GM23338 (cell line): ENCODE data around the gene ZHX3. TPM values are rescaled to one million over a fixed set of nuclear protein-coding genes. Genes with fewer than 3 reads are reported as not detected.

Experiments used
- ATAC-seq: fragments of 200-7000 bp; cut with Tn5 transposase; 3 replicates; pipeline ENCODE4 v1.9.1; 2020
- DNase-seq: peaks from one replicate; pipeline ENCODE4 v3.0.0-alpha.2; 2015; ENCODE audit warnings: low spot score
- H2AFZ ChIP-seq: fragments of 200-600 bp; sonication (generic); 2 replicates; pipeline ENCODE4 v1.8.0; 2016; ENCODE audit warnings: antibody characterized with exemption, mild to moderate bottlenecking, moderate library complexity
- H3F3A ChIP-seq: fragments of 200-600 bp; sonication (generic); replicated peaks from 2 replicates; pipeline ENCODE4 v1.8.0; 2017; ENCODE audit warnings: antibody characterized with exemption, mixed run types, low read depth
- H3K27ac ChIP-seq: fragments of 200-600 bp; sonication (generic); 2 replicates; pipeline ENCODE4 v1.6.1; 2016; ENCODE audit warnings: low read depth
- H3K27me3 ChIP-seq: fragments of 200-600 bp; sonication (generic); 2 replicates; pipeline ENCODE4 v1.8.0; 2016; ENCODE audit warnings: mild to moderate bottlenecking, mixed run types, moderate library complexity; ENCODE audit not compliant: insufficient read depth
- H3K36me3 ChIP-seq: fragments of 200-600 bp; sonication (generic); 2 replicates; pipeline ENCODE4 v1.8.0; 2016; ENCODE audit warnings: mild to moderate bottlenecking; ENCODE audit not compliant: insufficient read depth
- H3K4me1 ChIP-seq: fragments of 200-600 bp; sonication (generic); 2 replicates; pipeline ENCODE4 v1.8.0; 2016; ENCODE audit warnings: mild to moderate bottlenecking, moderate library complexity; ENCODE audit not compliant: insufficient read depth
- H3K4me2 ChIP-seq: fragments of 200-600 bp; sonication (generic); 2 replicates; pipeline ENCODE4 v1.7.1; 2017; ENCODE audit warnings: mixed run types
- H3K4me3 ChIP-seq: fragments of 200-600 bp; sonication (generic); 2 replicates; pipeline ENCODE4 v1.6.1; 2016; ENCODE audit warnings: mixed run types
- H3K79me2 ChIP-seq: fragments of 200-600 bp; sonication (generic); replicated peaks from 2 replicates; pipeline ENCODE4 v1.8.0; 2017; ENCODE audit warnings: mild to moderate bottlenecking; ENCODE audit not compliant: insufficient read depth
- H3K9me2 ChIP-seq: fragments of 200-600 bp; sonication (generic); 2 replicates; pipeline ENCODE4 v1.8.0; 2017; ENCODE audit not compliant: insufficient read depth
- H4K20me1 ChIP-seq: fragments of 200-600 bp; sonication (generic); replicated peaks from 2 replicates; pipeline ENCODE4 v1.8.0; 2017; ENCODE audit warnings: mild to moderate bottlenecking; ENCODE audit not compliant: insufficient read depth
- H3K27ac Mint-ChIP-seq: 2 replicates; pipeline ENCODE4 v1.8.0; 2020; ENCODE audit warnings: inconsistent platforms, mild to moderate bottlenecking, moderate library complexity, mixed read lengths
- H3K27me3 Mint-ChIP-seq: 3 replicates; pipeline ENCODE4 v1.8.0; 2022; ENCODE audit warnings: low read depth, mild to moderate bottlenecking, moderate library complexity, mixed read lengths, inconsistent platforms; ENCODE audit not compliant: insufficient read depth, poor library complexity
- H3K36me3 Mint-ChIP-seq: 3 replicates; pipeline ENCODE4 v1.8.0; 2021; ENCODE audit warnings: low read depth, mild to moderate bottlenecking, inconsistent platforms, moderate library complexity, mixed read lengths
- H3K4me1 Mint-ChIP-seq: 3 replicates; pipeline ENCODE4 v1.8.0; 2020; ENCODE audit warnings: mild to moderate bottlenecking, inconsistent platforms, mixed read lengths
- H3K4me3 Mint-ChIP-seq: 3 replicates; pipeline ENCODE4 v1.8.0; 2021; ENCODE audit warnings: moderate library complexity, mild to moderate bottlenecking, inconsistent platforms, mixed read lengths
- H3K9me3 Mint-ChIP-seq: 3 replicates; pipeline ENCODE4 v1.8.0; 2020; ENCODE audit warnings: moderate library complexity, mild to moderate bottlenecking, inconsistent platforms, mixed read lengths
- CREB1 ChIP-seq: fragments of 250-450 bp; sonication (Bioruptor Pico); IDR thresholded peaks from 2 replicates; pipeline ENCODE4 v1.5.0; 2020; ENCODE audit warnings: low read depth, mild to moderate bottlenecking, moderate library complexity
- CTCF ChIP-seq, 2 experiments: fragments of 200-600 bp in 1 of 2; sonication (generic) in 1 of 2; conservative IDR thresholded peaks; 2 replicates each; pipeline versions ENCODE4 v1.5.1 to v1.6.1; 2016 to 2017; ENCODE audit warnings: antibody characterized with exemption in 2 of 2, low read depth in 2 of 2, mild to moderate bottlenecking in 2 of 2, moderate library complexity in 1 of 2
- ETS1 ChIP-seq: IDR thresholded peaks from 2 replicates; pipeline ENCODE4 v1.6.1; 2016; ENCODE audit warnings: antibody characterized with exemption
- EZH2 ChIP-seq: fragments of 200-600 bp; sonication (generic); IDR thresholded peaks from one replicate; pipeline ENCODE4 v1.8.0; 2017; ENCODE audit warnings: antibody characterized with exemption, mild to moderate bottlenecking, low read depth; ENCODE audit not compliant: unreplicated experiment
- EZH2phosphoT487 ChIP-seq: fragments of 200-600 bp; sonication (generic); IDR thresholded peaks from one replicate; pipeline ENCODE4 v1.8.1; 2018; ENCODE audit warnings: antibody characterized with exemption; ENCODE audit not compliant: unreplicated experiment
- JUNB ChIP-seq: IDR thresholded peaks from one replicate; pipeline ENCODE4 v1.6.1; 2016; ENCODE audit warnings: antibody characterized with exemption; ENCODE audit not compliant: unreplicated experiment
- NANOG ChIP-seq: IDR thresholded peaks from 2 replicates; pipeline ENCODE4 v1.6.1; 2016; ENCODE audit warnings: antibody characterized with exemption, borderline replicate concordance
- POLR2AphosphoS5 ChIP-seq: IDR thresholded peaks from 2 replicates; pipeline ENCODE4 v1.6.1; 2016; ENCODE audit warnings: antibody characterized with exemption, low read depth
- REST ChIP-seq: IDR thresholded peaks from one replicate; pipeline ENCODE4 v1.6.1; 2018; ENCODE audit warnings: antibody characterized with exemption; ENCODE audit not compliant: unreplicated experiment
- STAT1 ChIP-seq: IDR thresholded peaks from one replicate; pipeline ENCODE4 v1.6.1; 2016; ENCODE audit warnings: antibody characterized with exemption; ENCODE audit not compliant: unreplicated experiment
- ZNF114 ChIP-seq: fragments of 250-450 bp; sonication (Bioruptor Pico); IDR thresholded peaks from 2 replicates; pipeline ENCODE4 v1.5.0; 2020; ENCODE audit warnings: mild to moderate bottlenecking, moderate library complexity
- ZNF331 ChIP-seq: fragments of 250-450 bp; sonication (Bioruptor Pico); IDR thresholded peaks from 2 replicates; pipeline ENCODE4 v1.5.0; 2020; ENCODE audit warnings: low read depth, mild to moderate bottlenecking, moderate library complexity
- ZNF462 ChIP-seq: fragments of 250-450 bp; sonication (Bioruptor Pico); IDR thresholded peaks from 2 replicates; pipeline ENCODE4 v1.5.0; 2020; ENCODE audit warnings: mild to moderate bottlenecking, moderate library complexity
- polyA plus RNA-seq: library from polyadenylated mRNA; unstranded; fragments of >200 nt; fragmentation: Nextera tagmentation; extraction: Ambion mirVana; gene quantifications from 2 replicates; pipeline ENCODE4 v1.2.1, GENCODE V29; 2016
- total RNA-seq: library from RNA; depleted of rRNA; stranded (reverse); fragments of >200 nt; shearing (Covaris generic); gene quantifications from 2 replicates; pipeline ENCODE4 v1.2.3, GENCODE V29; 2014

ZHX3 gene
- total and polyA plus RNA-seq, 2 experiments from 2014 or later, result 1.7 to 2.8 TPM

- TF ChIP-seq CTCF (conservative IDR thresholded peaks at IDR 0.05; ENCODE audit: low read depth in 2 of 2) (no peak), JUNB (no peak), POLR2AphosphoS5 (no peak), CREB1 (CRISPR knock-in tag) (no peak), REST (no peak), ZNF331 (CRISPR knock-in tag) (no peak), STAT1 (no peak), ETS1 (no peak), ZNF114 (no peak)
Observed at GRCh38 chr20:41218466-41218865, 99.1 kb downstream of the ZHX3 start (continued).

GRCh38 chr20:41217422-41217821 is 100.1 kb downstream of the ZHX3 start:
- H4K20me1 ChIP-seq, result no peaks in the 10 kb centered on the region
- H3K4me1 ChIP-seq, result no peaks in the 10 kb centered on the region
- no peaks in the 10 kb centered on the region for H3F3A ChIP-seq
- H3K27ac ChIP-seq, result no peak overlapping the region
- no peak overlapping the region for H3K4me3 ChIP-seq
- DNase-seq (no peak), ATAC-seq (no peak)
- H3K9me2 ChIP-seq, result no peaks in the 10 kb centered on the region
- no peaks in the 10 kb centered on the region for H3K4me1 Mint-ChIP-seq
- H3K27ac Mint-ChIP-seq, result no peak overlapping the region
- H2AFZ ChIP-seq, result no peak overlapping the region
- H3K4me2 ChIP-seq, result no peak overlapping the region
- H3K9me3 Mint-ChIP-seq, result no peaks in the 10 kb centered on the region
- no peaks in the 10 kb centered on the region for H3K27me3 ChIP-seq
- H3K4me3 Mint-ChIP-seq, result no peak overlapping the region
- no peaks in the 10 kb centered on the region for H3K36me3 ChIP-seq
- no peaks in the 10 kb centered on the region for H3K36me3 Mint-ChIP-seq
- no peaks in the 10 kb centered on the region for H3K79me2 ChIP-seq
- no peaks in the 10 kb centered on the region for H3K27me3 Mint-ChIP-seq
- TF ChIP-seq ZNF331 (CRISPR knock-in tag) (no peak), ZNF462 (CRISPR knock-in tag) (no peak), EZH2phosphoT487 (no peak), NANOG (no peak), EZH2 (no peak), ZNF114 (no peak), POLR2AphosphoS5 (no peak)
